WI38 (cell line): ENCODE results near the gene GDPD2.

Experiments used
- H3K4me3 ChIP-seq: 2 replicates; pipeline ENCODE4 v1.5.1; 2011; ENCODE audit warnings: low read depth, mild to moderate bottlenecking, control low read depth, low read length
- CTCF ChIP-seq: IDR thresholded peaks from 2 replicates; pipeline ENCODE4 v1.5.1; 2012; ENCODE audit warnings: low read depth, mild to moderate bottlenecking, control low read depth, low read length

Gene GDPD2

DNA sequence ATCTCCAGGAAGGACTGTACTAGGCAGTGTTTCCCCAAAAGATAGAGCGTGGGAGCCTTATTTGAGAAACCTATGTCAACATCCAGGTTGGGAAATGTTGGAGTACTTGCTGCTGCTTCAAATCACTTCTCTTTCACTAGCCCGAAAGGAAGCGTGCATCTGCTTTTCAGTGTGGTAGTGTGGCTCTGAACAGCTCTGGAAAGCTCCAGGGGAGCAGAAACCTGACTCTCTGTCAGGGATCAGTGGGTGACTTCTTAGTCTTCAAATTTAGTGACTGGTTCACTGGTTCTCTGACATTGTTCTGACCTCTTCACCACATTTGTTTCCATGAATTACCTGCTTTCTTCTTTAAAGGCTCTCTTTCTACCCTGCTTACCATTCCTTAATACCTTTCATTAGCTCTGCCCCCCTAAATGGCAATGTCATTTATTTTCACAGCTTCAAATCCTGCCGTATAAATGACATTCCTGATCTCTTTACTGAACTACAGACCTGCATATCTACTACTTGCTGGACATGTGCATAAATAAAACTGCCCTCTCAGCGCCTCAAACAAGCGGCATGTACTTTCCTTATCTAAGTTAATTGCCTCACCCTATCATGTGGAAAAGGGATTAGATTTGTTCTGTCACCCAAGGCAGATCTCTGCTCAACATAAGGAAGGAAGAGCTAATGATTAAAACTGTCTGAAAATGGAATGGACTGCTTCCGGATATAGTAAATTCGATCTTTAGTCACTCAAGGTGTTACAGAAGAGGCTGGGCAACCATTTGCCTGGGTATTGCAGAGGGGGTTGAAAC lies 58.6 kb downstream of the GDPD2 start:
- no peak for TF ChIP-seq CTCF
- H3K4me3 ChIP-seq: no peak overlapping the region

- no peak overlapping the region for H3K4me3 ChIP-seq
- no peak for TF ChIP-seq CTCF
Measured at GRCh38 chrX:70482300-70482699, 59.2 kb downstream of the GDPD2 start.
